CD4-positive, alpha-beta T cell treated with Interleukin-2 at 100 ng/mL for 4 hours (primary cell): ENCODE data around the gene SHMT1.
"Not testable (repeated sequence)": the region's sequence is repeated elsewhere in the genome, so short reads cannot be mapped to it uniquely, and the experiment has no call there.

ENCODE experiments used
- DNase-seq: peaks from one replicate; pipeline ENCODE4 v3.0.0-alpha.2; 2020; ENCODE audit warnings: low spot score

Gene SHMT1

GRCh38 chr17:18324140-18325050 is 39.0 kb downstream of the SHMT1 start:
- DNase-seq, result no peak

DNA sequence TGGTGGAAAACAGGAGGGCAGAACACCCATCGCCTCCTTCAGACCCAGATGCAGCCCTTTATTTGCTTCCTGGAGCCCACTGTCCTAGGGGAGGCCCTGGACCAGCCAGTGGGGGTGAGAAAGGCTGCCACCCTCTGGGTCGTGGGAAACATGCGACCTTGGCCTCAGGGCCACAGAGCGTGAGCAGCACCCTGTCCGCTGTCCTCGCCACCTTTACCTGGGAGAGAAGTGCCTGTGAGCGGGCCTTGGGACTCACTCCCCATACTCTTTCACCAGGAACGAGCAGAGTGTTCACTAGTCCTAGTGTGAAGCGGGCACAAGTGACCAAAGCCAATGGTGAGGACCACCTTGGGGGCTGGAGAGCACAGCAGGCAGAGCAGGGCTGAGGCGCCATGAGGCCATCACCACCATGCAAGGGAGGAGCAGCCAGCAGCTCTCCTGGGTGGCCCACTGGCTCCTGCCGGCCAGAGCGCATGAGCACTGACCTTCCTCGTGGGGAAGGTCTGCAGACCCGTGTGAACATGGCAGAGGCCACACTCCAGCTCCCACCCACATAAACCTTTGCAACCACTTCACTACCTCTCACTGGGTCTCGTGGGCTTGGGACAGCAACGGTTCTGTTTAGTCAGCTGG is 39.7 kb downstream of the SHMT1 start:
- no peak for DNase-seq

DNA sequence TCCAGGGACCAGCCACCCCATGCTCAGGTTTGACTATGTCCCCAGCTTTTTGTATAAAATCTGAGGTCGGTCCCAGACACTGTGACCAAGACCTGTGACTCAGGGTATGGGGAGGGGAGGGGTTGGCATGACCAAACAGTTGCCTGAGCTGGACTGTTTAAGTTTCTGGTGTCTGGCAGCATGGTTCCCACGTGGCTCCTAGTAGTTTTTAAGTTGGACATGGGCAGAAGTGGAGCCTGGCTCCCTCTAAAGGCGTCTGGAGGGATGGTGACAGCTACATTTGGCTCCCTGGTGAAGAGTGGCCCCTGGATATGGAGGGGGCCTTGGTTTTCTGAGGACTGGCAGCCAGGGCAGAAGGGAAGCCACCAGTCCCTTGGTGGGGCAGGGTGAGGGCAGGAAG is 40.3 kb downstream of the SHMT1 start:
- DNase-seq, result no peak

DNA sequence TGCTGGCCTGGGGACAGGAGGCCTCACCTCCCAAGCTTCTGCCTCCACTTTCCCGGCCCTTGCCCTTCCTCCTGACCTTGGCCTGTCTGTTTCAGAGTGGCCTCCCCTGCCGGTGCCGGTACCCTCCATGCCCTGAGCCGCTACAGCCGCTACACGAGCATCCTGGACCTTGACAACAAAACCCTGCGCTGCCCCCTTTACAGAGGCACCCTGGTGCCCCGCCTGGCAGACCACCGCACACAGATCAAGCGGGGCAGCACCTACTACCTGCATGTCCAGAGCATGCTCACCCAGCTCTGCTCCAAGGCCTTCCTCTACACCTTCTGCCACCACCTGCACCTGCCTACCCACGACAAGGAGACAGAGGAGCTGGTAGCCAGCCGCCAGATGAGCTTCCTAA is 40.8 kb downstream of the SHMT1 start:
- DNase-seq, result no peak

GRCh38 chr17:18321309-18321708 is 42.0 kb downstream of the SHMT1 start:
- no peak for DNase-seq

- DNase-seq, result no peak
These were observed 43.0 kb downstream of the SHMT1 start for GRCh38 chr17:18320301-18320700.

DNA sequence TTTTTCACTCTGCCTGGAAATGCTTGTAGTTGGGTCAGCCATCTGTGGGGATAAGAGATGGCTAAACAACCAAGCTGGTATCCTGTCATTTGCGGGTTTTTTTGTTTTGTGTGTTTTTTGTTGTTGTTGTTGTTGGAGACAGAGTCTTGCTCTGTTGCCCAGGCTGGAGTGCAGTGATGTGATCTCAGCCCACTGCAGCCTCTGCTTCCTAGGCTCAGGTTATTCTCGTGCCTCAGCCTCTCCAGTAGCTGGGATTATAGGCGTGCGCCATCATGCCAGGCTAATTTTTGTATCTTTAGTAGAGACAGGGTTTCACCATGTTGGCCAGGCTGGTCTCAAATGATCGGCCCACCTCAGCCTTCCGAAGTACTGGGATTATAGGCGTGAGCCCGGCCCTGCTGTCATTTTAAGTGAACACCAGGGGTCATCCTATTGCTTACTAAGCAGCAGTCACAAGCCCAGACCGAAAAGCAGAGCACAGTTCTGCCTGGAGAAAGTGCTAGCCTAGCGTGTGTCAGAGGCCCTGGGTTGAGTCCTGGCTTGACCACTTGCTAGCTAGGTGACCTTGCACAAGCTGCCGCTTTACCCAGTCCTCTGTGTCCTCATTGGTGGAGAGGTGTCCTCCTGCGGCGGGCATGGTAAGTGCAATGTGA is 43.6 kb downstream of the SHMT1 start:
- no peak for DNase-seq

DNA sequence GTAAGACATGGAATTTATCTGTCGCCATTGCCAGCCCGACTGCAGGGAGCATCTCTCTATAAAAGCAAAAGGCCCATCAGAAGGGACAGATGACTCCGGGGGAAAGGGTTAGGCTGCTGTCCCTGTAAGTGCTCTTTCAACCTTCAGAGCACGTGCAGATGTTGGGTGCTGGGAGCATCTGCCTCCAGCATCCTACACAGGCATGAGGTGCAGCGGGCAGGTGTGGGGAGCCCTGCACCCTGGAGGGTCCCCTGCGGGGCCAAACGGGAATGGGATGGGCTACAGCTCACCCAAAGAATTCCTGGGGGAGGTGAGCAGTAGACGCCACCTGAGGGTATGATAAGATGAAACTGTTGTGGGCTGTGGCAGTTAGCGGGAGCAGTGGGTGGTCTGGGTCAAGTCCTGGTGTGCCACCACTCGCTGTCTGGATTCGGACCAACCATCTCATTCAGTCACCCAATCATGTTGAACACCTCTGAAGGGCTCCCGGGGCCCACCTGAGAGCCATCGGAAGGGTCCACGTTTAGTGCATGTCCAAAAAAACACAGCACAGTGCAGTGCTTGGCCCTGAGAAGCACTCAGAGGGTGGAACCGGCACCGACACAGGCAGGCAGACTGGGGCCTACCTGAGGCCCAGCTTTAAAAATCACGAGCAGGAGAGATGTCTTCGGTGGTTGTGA is 44.4 kb downstream of the SHMT1 start:
- DNase-seq, result no peak

DNA sequence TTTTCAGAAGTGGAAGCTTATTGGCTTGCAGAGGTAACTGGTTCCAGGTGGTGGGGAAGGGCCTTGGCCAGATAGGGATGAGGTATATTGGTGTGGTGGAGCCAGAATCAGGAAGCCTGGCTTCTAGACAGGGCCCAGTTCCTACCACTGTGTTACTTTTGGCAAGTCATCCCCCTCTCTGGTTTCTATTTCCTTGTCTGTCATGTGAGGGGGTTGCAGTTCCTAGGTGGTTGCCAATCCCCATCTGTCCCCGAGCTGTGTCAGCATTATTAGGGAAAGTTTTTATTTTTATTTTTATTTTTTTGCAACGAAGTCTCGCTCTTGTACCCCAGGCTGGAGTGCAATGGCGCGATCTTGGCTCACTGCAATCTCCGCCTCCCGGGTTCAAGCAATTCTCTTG is 45.2 kb downstream of the SHMT1 start:
- DNase-seq, result no peak

DNA sequence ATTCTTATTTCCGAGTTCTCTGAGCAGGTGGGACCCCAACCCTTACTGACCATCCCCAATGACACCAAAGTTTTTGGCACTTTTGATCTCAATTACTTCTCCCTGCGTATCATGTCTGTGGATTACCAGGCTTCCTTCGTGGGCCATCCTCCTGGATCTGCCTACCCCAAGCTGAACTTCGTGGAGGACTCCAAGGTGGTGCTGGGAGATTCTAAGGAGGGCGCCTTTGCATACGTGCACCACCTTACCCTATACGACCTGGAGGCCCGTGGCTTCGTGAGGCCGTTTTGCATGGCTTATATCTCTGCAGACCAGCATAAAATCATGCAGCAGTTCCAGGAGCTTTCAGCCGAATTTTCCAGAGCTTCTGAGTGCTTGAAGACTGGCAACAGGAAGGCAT is 47.4 kb downstream of the SHMT1 start:
- no peak for DNase-seq

DNA sequence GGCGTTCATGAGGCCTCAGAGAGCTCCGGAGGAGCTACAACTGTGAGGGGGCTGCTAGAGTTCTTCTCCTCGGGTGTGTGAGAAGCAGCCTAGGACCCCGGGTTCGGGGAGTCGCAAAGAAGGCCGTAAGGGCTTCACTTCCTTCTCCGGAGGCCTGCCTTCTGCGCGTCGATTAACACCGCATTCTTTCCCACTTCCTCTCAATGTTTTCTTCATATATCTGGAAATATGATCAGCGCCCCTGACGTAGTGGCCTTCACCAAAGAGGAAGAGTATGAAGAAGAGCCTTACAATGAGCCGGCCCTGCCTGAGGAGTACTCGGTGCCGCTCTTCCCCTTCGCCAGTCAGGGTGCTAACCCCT is 47.8 kb downstream of the SHMT1 start:
- DNase-seq, result peak; percentile 14

GRCh38 chr17:18314731-18315561 is 48.4 kb downstream of the SHMT1 start, which contains the start of the genes SMCR8 and TOP3A:
Gene SMCR8 (plus strand): TSS chr17:18315293. CDS start chr17:18315790, 497 bp downstream.
Gene TOP3A (minus strand): TSS chr17:18314994. CDS start chr17:18314778, 216 bp downstream.
- peak; percentile 97 for DNase-seq

DNA sequence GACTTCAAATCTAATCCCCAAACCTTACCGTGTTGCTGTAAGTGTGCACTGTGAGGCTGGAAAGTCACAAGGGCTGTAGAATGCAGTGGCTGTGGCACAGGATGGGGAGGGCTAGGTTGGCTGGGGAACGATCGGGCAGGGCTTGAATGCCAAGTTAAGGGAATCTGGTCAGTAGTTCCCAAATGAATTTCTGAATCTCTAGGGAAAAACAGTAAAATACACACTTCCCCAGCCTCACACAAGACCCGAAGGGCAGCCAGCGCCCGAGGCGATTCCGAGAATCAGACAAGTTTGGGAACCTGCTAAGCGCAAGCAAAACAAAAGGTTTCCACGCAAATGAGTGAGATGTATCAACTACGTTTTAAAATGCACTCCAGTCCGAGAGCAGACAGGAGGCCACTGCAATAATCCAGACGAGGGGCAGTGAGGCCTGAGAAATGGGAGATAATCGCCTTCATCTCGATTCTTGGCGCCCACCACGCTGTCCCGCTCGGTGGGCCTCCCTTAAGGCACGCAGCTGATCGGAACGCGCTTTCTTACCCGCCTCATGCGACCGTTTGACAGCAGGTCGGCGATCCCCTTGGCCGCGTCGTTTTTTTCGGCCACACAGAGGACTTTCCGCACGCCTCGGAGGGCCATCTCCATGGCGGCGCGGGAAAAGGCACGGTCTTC is 49.2 kb downstream of the SHMT1 start:
- no peak for DNase-seq

DNA sequence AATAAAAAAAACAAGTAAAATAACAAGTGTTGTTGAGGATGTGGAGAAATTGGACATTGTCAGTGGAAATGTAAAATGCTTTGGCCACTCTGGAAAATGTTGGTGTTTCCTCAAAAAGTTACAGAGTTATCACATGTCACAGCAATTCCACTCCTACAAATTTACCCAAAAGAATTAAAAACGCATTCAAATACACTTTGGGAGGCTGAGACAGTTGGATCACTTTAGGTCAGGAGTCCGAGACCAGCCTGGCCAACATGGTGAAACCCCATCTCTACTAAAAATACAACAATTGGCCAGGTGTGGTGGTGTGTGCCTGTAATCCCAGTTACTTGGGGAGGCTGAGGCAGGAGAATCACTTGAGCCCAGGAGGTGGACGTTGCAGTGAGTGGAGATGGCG is 54.1 kb downstream of the SHMT1 start:
- DNase-seq, result no peak

GRCh38 chr17:18303206-18303605 is 60.1 kb downstream of the SHMT1 start:
- not testable (repeated sequence) for DNase-seq

- no peak for DNase-seq
These were observed 62.4 kb downstream of the SHMT1 start for GRCh38 chr17:18300725-18301480.

- DNase-seq, result not testable (repeated sequence)
These were observed 65.3 kb downstream of the SHMT1 start for GRCh38 chr17:18298061-18298460.

DNA sequence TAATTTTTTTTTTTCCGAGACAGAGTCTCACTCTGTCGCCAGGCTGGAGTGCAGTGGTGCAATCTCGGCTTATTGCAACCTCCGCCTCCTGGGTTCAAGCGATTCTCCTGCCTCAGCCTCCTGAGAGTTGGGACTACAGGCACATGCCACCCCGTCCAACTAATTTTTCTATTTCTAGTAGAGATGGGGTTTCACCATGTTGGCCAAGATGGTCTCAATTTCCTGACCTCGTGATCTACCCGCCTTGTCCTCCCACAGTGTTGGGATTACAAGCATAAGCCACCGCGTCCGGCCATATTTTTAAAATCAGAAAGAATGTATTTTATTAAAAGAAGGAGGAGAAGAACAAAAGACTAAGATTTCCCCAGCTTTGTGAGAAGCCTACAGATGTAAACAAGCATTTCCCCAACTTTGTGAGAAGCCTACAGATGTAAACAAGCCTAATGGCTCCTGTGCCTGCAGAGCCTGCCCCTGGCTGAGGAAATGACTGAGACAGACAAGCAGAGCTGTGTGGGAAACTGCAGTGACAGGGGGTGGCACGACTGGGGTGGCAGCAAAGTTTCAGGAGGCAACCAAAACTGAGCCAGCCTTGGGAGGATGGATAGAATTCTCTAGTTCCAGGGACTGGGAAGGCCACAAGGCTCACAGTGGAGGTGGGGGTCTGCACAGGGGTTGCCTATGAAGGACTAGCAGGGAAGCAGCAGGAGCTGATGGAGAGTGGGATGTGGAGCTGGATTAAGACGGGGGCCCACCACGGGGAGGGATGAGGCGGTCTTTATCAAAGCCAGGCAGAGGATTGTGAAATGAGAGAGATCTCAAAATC is 71.4 kb downstream of the SHMT1 start:
- DNase-seq, result no peak

- DNase-seq, result no peak
These were observed 78.1 kb downstream of the SHMT1 start for GRCh38 chr17:18285296-18285695.
